Measurements from ENCODE around the gene FAM120B.

FAM120B gene

GRCh38 chr6:170365121-170365520, 58.6 kb downstream of the FAM120B start:
- no peak for DNase-seq

DNA sequence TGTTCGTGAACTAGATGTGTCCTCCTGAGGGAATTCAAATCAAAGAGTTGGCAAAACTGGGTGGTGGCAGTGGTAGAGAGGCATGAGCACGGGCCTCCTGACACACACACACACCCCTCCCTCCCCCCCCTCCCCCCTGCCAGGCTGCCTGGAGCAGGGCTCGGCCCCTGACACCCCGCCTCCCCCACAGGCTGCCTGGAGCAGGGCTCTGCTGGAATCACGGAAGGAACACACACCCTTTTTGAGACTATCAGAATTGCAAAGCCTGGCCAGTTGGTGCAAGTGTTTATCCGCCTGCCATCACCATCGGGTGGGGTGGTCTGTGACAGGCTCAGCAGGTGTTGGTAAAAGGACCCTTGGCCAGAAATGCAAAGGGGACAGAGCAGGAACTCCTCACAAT, 59.0 kb downstream of the FAM120B start:
- no peak for DNase-seq

- DNase-seq = no peak
Measured at GRCh38 chr6:170366248-170366960, 59.8 kb downstream of the FAM120B start.

GRCh38 chr6:170367241-170367640, 60.7 kb downstream of the FAM120B start:
- no peak for DNase-seq

DNA sequence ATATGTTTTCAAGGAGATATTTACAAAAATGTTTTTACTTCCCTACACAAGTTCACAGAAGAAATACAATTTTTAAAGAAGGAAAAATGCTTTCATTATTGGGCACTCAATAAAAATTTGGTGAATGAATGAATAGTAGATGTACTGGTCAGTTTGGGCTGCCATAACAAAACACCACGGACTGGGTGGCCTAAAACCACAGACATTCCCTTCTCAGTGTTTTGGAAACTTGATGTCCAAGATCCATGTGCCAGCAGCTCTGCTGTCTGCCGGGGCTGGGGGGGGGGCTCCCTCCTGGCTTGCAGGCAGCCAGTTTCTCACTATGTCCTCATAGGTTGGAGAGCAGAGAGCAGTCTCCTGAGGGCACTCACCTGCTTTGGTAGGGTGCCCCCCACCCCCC, 62.0 kb downstream of the FAM120B start:
- DNase-seq = no peak

DNA sequence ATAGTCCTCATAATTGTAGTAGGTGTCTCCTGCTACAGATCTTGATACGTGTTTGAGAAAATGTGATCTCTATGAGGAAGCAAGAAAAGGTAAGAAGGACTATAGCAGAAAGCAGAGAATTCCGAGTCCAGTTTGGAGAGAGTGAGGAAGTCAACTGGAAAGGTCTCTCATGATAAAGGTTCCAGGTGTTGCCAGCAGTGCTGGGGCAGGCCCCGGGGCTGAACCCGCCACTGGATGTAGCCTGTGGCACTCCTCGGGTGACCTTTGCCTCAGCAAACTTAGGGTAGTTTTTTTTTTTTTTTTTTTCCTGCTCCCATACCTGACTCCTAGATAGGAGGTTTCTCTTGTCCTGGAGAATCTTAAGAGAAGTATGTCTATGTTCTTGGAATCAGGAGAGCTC, 62.8 kb downstream of the FAM120B start:
- DNase-seq = no peak

- no peak for DNase-seq
Measured at GRCh38 chr6:170370416-170370815, 63.9 kb downstream of the FAM120B start.

DNA sequence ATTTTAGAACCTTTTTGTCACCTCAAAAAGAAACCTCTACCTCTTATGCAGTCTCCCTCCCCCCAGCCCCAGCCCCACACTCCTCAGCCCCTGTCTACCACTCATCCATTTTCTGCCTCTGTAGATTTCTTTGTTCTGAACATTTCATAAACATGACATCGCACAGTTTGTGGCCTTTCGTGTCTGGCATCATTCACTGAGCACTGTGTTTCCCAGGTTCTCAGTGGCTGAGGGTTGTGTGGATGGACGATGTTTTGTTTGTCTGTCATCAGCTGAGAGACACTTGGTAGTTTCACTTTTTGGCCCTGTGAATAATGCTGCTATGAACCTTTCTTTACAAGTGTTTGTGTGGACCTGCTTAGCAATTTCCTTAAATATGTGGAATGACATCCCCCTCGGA, 64.5 kb downstream of the FAM120B start:
- no peak for DNase-seq

- no peak for DNase-seq
Measured at GRCh38 chr6:170371588-170371987, 65.0 kb downstream of the FAM120B start.

DNA sequence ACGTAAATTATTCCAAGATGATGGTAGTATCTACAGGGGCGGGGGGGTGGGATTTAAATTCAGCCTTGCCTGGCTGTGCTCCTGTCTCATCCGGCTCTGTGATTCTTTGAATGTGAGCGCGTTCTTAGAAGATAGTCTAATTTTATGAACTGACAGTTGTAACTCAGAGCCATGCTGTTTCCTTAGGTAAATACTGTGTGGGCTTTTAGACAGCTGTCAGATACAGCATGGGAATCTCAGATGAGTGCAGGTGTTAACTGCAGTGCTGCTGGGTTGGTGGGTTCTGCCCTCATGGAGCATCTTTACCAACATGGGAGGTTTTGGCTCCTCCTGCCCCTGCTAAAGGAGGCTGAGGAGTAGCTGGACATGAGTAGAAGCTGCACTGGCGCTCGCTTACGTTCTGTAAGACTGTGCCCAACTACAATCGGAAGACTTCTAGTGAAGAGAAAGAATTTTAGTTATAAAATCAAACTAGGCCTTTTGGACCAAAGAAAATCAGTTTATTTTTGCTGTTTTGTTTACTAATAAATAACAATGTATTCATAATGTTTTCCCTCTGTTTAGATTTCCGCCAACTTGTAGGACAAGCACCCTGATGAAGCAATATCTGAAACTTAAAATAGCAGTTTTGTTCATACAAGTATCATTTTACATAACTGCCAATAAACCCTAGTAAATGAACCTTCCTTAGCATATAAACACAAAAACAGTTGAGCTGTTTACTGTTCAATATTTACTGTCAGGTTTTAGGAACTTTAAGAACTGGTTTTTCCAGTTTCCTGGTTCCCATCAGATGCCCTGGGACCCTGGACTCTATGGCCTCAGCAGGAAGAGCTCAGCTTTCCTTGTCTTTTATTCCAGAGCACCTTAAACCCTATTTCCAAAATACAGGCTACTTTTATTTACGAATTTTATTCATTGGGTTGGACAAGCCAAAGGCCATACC, 66.1 kb downstream of the FAM120B start:
- DNase-seq = no peak

GRCh38 chr6:170374571-170375444, 68.2 kb downstream of the FAM120B start:
- DNase-seq = no peak

DNA sequence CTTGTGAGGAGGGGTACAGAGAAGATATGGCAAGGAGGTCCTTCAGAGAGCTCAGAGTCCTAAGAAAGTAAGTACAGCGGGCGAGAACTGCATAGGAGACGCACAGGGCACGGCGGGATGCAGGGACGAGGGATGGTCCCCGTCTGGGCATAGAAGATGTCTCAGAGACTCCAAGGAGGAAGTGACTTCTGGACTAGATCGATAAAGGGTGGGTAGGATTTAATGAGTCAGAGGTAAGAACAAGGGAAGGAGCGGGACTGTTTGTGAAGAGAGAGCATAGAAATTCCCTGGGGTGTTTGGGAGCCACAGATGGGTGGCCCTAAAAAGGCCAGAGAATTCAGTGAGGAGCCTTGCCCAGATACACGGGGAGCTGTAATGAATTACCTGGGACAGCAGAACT, 69.1 kb downstream of the FAM120B start:
- no peak for DNase-seq

GRCh38 chr6:170376386-170377043, 70.0 kb downstream of the FAM120B start:
- DNase-seq = no peak

DNA sequence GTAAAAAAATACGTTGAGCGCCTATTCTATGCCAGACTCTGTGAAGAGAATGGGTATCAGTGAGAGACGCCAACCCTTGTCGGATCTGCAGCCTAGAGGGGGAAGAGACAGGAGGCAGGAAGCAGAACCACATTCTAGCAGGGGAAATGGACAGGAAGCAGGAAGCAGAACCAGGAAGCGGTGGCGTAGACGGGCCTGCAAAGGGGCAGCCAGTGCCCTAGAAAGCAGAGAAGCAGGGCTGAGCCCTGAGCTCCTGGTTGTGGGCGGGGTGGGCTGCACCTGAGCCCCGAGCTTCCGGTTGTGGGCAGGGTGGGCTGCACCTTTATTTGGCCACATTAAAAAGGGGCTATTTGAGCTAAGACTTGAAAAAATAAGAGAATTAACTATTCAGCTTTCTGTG, 71.9 kb downstream of the FAM120B start:
- no peak for DNase-seq

- DNase-seq = no peak
Measured at GRCh38 chr6:170381562-170381961, 75.0 kb downstream of the FAM120B start.

- no peak for DNase-seq
Measured at GRCh38 chr6:170383466-170384035, 77.0 kb downstream of the FAM120B start.

GRCh38 chr6:170385506-170385905, 78.9 kb downstream of the FAM120B start:
- no peak for DNase-seq

- no peak for DNase-seq
Measured at GRCh38 chr6:170388113-170388512, 81.6 kb downstream of the FAM120B start.

DNA sequence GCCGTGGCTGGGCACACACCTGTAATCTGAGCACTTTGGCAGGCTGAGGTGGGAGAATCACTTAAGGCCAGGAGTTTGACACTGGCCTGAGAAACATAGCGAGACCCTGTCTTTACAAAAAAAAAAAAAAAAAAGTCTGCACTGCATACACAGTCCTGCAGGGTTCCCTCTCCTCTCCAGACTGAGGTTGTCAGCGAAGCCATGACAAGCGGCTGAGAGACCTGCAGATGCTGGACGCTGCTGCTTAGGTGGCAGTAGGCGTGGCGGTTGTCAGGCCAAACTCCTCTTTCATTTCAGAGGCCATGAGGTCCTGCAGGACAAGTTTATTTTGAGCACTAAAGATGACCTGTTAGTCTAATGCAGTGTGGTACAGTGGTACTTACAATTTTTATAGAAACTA, 86.5 kb downstream of the FAM120B start:
- no peak for DNase-seq

DNA sequence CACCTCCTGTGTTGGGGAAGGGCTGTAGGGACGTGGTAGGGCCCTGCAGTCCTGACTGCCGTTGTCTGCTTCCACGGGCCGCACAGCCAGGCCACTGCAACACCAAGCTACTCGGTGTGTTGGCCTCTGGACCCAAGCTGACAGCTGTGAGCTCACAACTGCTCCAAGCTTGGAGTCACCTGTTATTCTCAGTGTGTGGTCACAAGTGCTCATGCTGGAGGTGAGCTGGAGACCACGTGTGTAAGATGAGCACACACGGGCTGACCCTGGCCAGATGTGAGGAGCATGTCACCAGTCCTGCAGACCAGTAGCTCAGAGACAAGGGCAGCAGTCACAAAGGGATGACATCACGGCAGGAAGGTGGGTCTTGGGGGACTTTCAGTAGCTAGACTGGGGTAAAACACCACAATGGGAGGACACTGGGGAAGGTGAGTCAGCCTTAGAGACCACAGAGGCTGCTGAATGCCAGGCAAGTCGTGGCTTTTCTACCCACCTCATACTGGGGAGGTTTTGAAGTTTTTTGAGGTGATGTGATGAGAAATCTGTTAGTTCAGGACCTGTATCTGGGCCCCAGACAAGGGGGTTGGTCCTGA, 87.3 kb downstream of the FAM120B start:
- no peak for DNase-seq

DNA sequence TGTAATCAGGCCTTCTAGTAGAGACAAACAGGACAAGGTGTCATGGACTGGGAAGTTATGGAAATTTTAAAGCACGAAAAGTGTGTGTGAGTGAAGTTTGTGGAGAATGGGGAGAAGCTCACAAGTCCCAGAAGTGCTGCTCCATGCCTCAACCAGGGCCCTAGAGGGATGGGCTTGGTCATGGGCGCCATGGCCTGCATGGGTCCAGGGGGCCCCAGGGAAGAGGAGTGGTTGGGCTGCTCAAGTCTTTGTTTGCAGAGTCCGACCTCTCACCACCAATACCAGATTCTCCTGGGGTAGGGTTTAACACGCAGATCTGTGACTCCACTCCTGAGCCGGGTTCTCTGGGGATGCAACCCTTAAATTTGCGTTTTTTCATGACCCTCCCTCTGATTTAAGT, 88.4 kb downstream of the FAM120B start:
- DNase-seq = no peak

Measured in NCI-H2171 (cell line).